MCF 10A (cell line): ENCODE measurements around the gene THEMIS2. TPM values are rescaled to one million over a fixed set of nuclear protein-coding genes. Genes with fewer than 3 reads are reported as not detected.
A peak's percentile ranks its signal among the peaks of the same experiment; 100 is the strongest.
"Not testable (repeated sequence)": the region's sequence is repeated elsewhere in the genome, so short reads cannot be mapped to it uniquely, and the experiment has no call there.

Source experiments
- BruUV-seq: library from RNA; stranded (reverse); fragments of 400-500 nt; replicated peaks from 2 replicates; lab custom pipeline; 2021; lab: Mats Ljungman, UMichigan
- CTCF ChIA-PET: fragments of 300-600 bp; sonication (Branson Sonifier 250); formaldehyde crosslinking; extraction: SDS; loops from one replicate; lab custom pipeline; 2021; ENCODE audit warnings: antibody characterized with exemption, inconsistent platforms; lab: Yijun Ruan, JAX
- POLR2A ChIA-PET: fragments of 300-600, 350-650 bp; sonication (Branson Sonifier 250); formaldehyde crosslinking; extraction: SDS; loops from one replicate; lab custom pipeline; 2020; ENCODE audit warnings: antibody characterized with exemption, inconsistent platforms; lab: Yijun Ruan, JAX
- DNase-seq: peaks from one replicate; pipeline ENCODE4 v3.0.0-alpha.2; 2018; ENCODE audit not compliant: unreplicated experiment
- H3K27ac Mint-ChIP-seq: one replicate; pipeline ENCODE4 v1.8.0; 2022; ENCODE audit warnings: mild to moderate bottlenecking, low read depth, mixed read lengths; ENCODE audit not compliant: unreplicated experiment
- H3K27me3 Mint-ChIP-seq: one replicate; pipeline ENCODE4 v1.8.0; 2022; ENCODE audit warnings: mixed read lengths; ENCODE audit not compliant: insufficient read depth, unreplicated experiment
- H3K36me3 Mint-ChIP-seq: one replicate; pipeline ENCODE4 v1.8.0; 2022; ENCODE audit warnings: mild to moderate bottlenecking, moderate library complexity, mixed read lengths; ENCODE audit not compliant: insufficient read depth, unreplicated experiment
- H3K4me1 Mint-ChIP-seq: one replicate; pipeline ENCODE4 v1.8.0; 2022; ENCODE audit warnings: mixed read lengths; ENCODE audit not compliant: insufficient read depth, unreplicated experiment
- H3K4me3 Mint-ChIP-seq: one replicate; pipeline ENCODE4 v1.8.0; 2022; ENCODE audit warnings: mild to moderate bottlenecking, moderate library complexity, mixed read lengths; ENCODE audit not compliant: unreplicated experiment
- H3K9me3 Mint-ChIP-seq: one replicate; pipeline ENCODE4 v1.8.0; 2022; ENCODE audit warnings: mixed read lengths; ENCODE audit not compliant: unreplicated experiment
- intact Hi-C: fragments of 100-400 bp; cut with micrococcal nuclease; formaldehyde crosslinking; loops from 2 replicates; pipeline ENCODE4 v1.14.1; 2022
- total RNA-seq: library from RNA; stranded (reverse); gene quantifications from 2 replicates; pipeline ENCODE4 v1.2.3, GENCODE V29; 2022
- TF ChIP-seq, protein P1 (sequence below): fragments of 200-600 bp; IDR thresholded peaks from one replicate; pipeline ENCODE4 v1.8.0; 2022; ENCODE audit warnings: antibody characterized with exemption, mild to moderate bottlenecking; ENCODE audit not compliant: unreplicated experiment

THEMIS2 gene
- total RNA-seq, 1 experiment from 2014 or later, result 1.7 TPM

GRCh38 chr1:27868932-27869718 lies 3.2 kb upstream of the THEMIS2 start:
- BruUV-seq, result no TSS peak
- TF ChIP-seq, protein P1, sequence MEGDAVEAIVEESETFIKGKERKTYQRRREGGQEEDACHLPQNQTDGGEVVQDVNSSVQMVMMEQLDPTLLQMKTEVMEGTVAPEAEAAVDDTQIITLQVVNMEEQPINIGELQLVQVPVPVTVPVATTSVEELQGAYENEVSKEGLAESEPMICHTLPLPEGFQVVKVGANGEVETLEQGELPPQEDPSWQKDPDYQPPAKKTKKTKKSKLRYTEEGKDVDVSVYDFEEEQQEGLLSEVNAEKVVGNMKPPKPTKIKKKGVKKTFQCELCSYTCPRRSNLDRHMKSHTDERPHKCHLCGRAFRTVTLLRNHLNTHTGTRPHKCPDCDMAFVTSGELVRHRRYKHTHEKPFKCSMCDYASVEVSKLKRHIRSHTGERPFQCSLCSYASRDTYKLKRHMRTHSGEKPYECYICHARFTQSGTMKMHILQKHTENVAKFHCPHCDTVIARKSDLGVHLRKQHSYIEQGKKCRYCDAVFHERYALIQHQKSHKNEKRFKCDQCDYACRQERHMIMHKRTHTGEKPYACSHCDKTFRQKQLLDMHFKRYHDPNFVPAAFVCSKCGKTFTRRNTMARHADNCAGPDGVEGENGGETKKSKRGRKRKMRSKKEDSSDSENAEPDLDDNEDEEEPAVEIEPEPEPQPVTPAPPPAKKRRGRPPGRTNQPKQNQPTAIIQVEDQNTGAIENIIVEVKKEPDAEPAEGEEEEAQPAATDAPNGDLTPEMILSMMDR, result no peak
- no peaks in the 10 kb centered on the region for H3K36me3 Mint-ChIP-seq
- intact Hi-C loops, result no loop called here
- ChIA-PET POLR2A (no interaction called here), CTCF (interaction anchor here (0.6 kb wide), 1 partner anchor 137 kb away, joined by 4 read pairs; no protein-coding TSS in a partner anchor)
- no peaks in the 10 kb centered on the region for H3K4me1 Mint-ChIP-seq
- DNase-seq, result no peak
- no peaks in the 10 kb centered on the region for H3K27me3 Mint-ChIP-seq
- no peak overlapping the region for H3K4me3 Mint-ChIP-seq
- H3K27ac Mint-ChIP-seq, result no peak overlapping the region
- no peaks in the 10 kb centered on the region for H3K9me3 Mint-ChIP-seq

DNA sequence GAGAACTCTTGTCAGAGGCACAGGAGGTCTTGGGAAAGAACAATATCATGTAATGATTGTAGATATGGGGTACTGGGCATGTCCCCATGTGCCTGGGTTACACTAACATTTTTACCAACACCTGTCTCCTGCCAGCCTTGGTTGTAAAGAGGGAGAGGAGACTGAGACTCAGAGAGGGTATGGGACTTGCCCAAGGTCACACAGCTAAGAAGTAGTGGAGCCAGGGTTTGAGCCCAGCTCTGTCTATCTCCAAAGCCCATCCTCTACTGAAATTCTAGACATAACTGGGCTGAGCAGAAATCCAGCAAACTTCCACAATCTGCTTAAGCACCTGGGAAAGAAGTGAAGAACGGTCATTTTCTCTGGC lies 2.6 kb upstream of the THEMIS2 start:
- DNase-seq, result no peak
- no peak overlapping the region for H3K27ac Mint-ChIP-seq
- H3K27me3 Mint-ChIP-seq, result no peaks in the 10 kb centered on the region
- peaks cover under 1% of the 10 kb centered on the region for H3K4me1 Mint-ChIP-seq
- no peaks in the 10 kb centered on the region for H3K36me3 Mint-ChIP-seq
- intact Hi-C loops, result no loop called here
- H3K4me3 Mint-ChIP-seq, result no peak overlapping the region
- H3K9me3 Mint-ChIP-seq, result no peaks in the 10 kb centered on the region
- ChIA-PET CTCF (interaction anchor here (0.6 kb wide), 1 partner anchor 136 kb away, joined by 4 read pairs; no protein-coding TSS in a partner anchor), POLR2A (no interaction called here)
- TF ChIP-seq, protein P1, result no peak
- no TSS peak for BruUV-seq

GRCh38 chr1:27871076-27871475 lies 1.3 kb upstream of the THEMIS2 start:
- ChIA-PET CTCF (interaction anchor here (0.6 to 0.7 kb wide), 2 partner anchors 41 to 88 kb away, joined by 3 to 5 read pairs; partner anchors contain the start of gene PPP1R8), POLR2A (interaction anchor here (0.6 kb wide), 1 partner anchor 348 kb away, joined by 3 read pairs; no protein-coding TSS in a partner anchor)
- DNase-seq, intact Hi-C loops, H3K4me1 Mint-ChIP-seq, H3K9me3 Mint-ChIP-seq, H3K4me3 Mint-ChIP-seq, H3K27ac Mint-ChIP-seq, BruUV-seq, H3K36me3 Mint-ChIP-seq, H3K27me3 Mint-ChIP-seq: not testable (repeated sequence)

- intact Hi-C loops, result no loop called here
- TF ChIP-seq, protein P1, result no peak
- H3K27ac Mint-ChIP-seq, result peak overlapping the region; percentile 32
- peak overlapping the region; percentile 63 for H3K4me3 Mint-ChIP-seq
- H3K36me3 Mint-ChIP-seq, result no peaks in the 10 kb centered on the region
- no TSS peak for BruUV-seq
- no peaks in the 10 kb centered on the region for H3K27me3 Mint-ChIP-seq
- no peaks in the 10 kb centered on the region for H3K9me3 Mint-ChIP-seq
- CTCF ChIA-PET, result interaction anchor here (0.8 kb wide), 1 partner anchor 15 kb away, joined by 3 read pairs; no protein-coding TSS in a partner anchor
- peaks cover 9% of the 10 kb centered on the region for H3K4me1 Mint-ChIP-seq
- peak; percentile 52 for DNase-seq
- POLR2A ChIA-PET, result no interaction called here
These were observed 633 bp downstream of the THEMIS2 start for GRCh38 chr1:27872802-27873551.
